Activated CD4-positive, alpha-beta T cell treated with anti-CD3 and anti-CD28 coated beads for 24 hours (primary cell): ENCODE results near the gene BEAN1.
"Not testable (repeated sequence)": the region's sequence is repeated elsewhere in the genome, so short reads cannot be mapped to it uniquely, and the experiment has no call there.

ENCODE experiments used
- DNase-seq, 2 donors: peaks; one replicate each; pipeline ENCODE4 v3.0.0-alpha.2; 2020; ENCODE audit warnings: low read depth in 2 of 2

Gene BEAN1

DNA sequence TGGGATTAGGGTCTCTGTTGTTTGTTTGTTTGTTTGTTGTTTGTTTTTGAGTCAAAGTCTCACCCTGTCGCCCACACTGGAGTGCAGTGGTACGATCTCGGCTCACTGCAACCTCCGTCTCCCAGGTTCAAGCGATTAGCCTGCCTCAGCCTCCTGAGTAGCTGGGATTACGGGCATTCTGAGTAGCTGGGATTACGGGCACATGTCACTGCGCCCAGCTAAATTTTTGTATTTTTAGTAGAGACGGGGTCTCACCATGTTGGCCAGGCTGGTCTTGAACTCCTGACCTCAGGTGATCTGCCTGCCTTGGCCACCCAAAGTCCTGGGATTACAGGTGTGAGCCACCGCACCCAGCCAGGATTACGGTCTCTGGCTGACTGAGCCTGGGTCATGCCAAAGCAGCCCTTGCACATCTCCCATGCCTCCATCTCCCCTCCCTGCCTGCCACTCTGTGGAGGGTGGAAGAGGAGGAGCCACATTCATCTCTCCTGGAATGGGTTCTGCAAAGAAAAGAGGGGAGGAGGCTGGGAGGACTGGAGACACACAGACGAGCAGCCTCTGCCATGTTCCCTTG is 59.2 kb downstream of the BEAN1 start:
- DNase-seq: no peak

GRCh38 chr16:66486773-66487579 is 59.9 kb downstream of the BEAN1 start:
- DNase-seq: no peak

- no peak for DNase-seq
Observed at GRCh38 chr16:66487580-66488275, 60.6 kb downstream of the BEAN1 start.

- no peak for DNase-seq
Observed at GRCh38 chr16:66488505-66488904, 61.4 kb downstream of the BEAN1 start.

- no peak for DNase-seq
Observed at GRCh38 chr16:66489385-66489784, 62.3 kb downstream of the BEAN1 start.

DNA sequence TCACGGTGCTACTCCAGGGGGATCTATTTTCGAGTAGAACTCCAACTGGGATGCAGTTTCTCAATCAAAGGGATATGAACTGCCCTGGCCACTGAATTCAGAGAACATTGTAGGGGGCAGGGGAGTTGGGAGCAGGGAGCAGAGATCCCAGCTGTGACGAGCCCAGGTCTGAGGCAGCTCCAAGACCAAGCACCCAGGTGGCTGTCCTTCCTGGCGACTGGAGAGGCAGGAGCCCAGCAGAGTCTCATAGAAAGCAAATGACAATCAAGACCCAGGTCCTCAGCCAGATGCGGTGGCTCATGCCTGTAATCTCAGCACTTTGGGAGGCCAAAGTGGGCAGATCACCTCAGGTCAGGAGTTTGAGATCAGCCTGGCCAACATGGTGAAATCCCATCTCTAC is 62.7 kb downstream of the BEAN1 start:
- no peak for DNase-seq

DNA sequence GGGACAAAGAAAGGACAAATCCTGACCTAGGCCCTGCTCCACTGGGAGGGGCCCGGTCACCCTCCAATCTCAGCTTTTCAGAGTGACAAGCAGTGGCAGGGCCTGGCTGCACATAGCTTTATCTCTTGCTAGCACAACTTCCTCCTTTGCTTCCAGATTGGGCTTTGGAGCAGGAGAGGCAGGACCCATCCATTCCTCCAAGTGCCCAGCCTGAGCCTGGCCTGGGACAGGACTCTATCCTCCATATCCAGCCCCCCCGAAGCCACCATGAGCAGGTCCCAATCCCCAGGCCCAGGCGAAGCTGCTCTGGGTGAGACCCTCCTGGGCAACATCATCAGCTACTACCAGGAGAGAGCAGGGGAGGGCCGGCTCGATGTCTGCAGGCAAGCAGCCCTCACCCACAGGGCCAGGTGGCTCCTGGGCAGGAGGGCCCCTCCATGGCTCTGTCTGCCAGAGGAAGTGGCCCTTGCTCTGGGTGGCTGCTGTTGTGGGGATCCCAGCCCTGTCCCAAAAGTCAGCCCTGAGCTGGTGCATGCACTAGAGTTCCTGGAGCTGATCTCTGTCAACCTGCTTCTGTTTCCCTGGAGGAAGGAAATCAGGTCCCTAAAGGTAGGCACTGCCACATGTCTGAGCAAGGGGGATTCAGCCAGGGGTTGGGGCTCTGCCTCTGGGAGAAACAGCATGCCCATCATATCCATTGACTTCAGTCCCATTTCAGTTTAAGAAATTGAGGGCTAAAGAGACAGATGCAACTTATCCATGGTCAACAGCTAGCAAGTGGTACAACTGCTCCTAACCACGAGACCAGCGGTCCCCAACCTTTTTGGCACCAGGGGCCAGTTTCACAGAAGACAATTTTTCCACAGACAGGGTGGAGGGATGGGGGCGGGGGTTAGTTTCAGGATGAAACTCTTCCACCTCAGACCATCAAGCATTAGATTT is 64.0 kb downstream of the BEAN1 start:
- DNase-seq: no peak

GRCh38 chr16:66491716-66492064 is 64.6 kb downstream of the BEAN1 start:
- no peak for DNase-seq

DNA sequence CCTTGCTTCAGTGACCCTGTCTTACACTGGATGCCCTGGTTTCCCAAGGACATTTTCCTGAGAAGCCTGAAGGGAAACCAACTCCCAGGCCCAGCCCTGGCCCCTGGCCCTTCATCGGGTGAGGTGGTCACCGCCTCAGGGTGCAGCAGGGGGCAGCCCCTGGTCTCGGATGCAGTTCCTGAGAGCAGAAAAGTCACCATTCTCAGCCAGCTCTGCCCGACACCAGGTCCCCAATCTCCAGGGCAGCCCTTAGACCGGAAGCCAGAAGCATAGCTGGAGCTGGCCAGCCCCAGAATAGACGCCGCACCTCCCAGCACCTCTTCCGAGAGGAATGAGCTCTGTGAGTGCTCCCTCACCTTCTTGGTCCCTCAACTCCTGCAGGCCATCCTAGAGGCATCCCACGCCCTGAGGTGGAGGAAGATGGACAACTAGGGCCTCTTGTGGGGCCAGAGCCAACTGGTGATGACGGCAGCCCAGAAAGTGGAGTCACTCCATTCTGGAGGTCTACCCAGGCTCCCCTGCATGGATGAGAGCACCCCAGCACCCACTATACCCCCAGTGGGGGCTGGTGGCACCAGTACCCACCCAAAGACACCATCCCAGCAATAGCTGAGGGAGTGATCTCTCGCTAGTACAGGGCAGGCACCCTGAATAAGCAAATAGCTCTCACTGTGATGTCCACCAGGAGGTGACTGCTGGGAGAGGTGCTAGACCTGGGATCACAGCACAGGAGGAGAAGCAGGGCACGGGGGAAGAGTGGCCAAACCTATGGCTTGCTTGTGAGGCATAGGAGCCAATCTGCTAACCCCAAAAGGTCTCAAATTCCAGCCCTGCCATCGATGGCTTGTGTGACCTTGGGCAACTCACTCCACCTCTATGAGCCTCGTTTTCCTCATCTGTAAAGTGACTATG is 66.7 kb downstream of the BEAN1 start:
- DNase-seq: no peak

GRCh38 chr16:66494916-66495315 is 67.8 kb downstream of the BEAN1 start:
- no peak for DNase-seq

GRCh38 chr16:66495440-66495839 is 68.3 kb downstream of the BEAN1 start:
- DNase-seq: no peak

DNA sequence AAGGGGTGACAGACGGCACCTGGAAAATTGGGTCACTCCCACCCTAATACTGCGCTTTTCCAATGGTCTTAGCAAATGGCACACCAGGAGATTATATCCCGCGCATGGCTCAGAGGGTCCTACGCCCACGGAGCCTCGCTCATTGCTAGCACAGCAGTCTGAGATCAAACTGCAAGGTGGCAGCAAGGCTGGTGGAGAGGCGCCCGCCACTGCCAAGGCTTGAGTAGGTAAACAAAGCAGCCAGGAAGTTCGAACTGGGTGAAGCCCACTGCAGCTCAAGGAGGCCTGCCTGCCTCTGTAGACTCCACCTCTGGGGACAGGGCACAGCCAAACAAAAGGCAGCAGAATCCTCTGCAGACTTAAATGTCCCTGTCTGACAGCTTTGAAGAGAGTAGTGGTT is 69.1 kb downstream of the BEAN1 start:
- not testable (repeated sequence) for DNase-seq

DNA sequence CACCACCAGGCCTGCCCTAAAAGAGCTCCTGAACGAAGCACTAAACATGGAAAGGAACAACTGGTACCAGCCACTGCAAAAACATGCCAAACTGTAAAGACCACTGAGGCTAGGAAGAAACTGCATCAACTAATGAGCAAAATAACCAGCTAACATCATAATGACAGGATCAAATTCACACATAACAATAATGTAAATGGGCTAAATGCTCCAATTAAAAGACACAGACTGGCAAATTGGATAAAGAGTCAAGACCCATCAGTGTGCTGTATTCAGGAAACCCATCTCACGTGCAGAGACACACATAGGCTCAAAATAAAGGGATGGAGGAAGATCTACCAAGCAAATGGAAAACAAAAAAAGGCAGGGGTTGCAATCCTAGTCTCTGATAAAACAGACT is 70.8 kb downstream of the BEAN1 start:
- DNase-seq: not testable (repeated sequence)

- not testable (repeated sequence) for DNase-seq
Observed at GRCh38 chr16:66501563-66501962, 74.5 kb downstream of the BEAN1 start.

GRCh38 chr16:66502020-66502913 is 75.2 kb downstream of the BEAN1 start:
- no peak for DNase-seq

- no peak for DNase-seq
Observed at GRCh38 chr16:66503030-66503429, 75.9 kb downstream of the BEAN1 start.

- no peak for DNase-seq
Observed at GRCh38 chr16:66503612-66504011, 76.5 kb downstream of the BEAN1 start.

- no peak for DNase-seq
Observed at GRCh38 chr16:66507731-66508239, 80.7 kb downstream of the BEAN1 start.

DNA sequence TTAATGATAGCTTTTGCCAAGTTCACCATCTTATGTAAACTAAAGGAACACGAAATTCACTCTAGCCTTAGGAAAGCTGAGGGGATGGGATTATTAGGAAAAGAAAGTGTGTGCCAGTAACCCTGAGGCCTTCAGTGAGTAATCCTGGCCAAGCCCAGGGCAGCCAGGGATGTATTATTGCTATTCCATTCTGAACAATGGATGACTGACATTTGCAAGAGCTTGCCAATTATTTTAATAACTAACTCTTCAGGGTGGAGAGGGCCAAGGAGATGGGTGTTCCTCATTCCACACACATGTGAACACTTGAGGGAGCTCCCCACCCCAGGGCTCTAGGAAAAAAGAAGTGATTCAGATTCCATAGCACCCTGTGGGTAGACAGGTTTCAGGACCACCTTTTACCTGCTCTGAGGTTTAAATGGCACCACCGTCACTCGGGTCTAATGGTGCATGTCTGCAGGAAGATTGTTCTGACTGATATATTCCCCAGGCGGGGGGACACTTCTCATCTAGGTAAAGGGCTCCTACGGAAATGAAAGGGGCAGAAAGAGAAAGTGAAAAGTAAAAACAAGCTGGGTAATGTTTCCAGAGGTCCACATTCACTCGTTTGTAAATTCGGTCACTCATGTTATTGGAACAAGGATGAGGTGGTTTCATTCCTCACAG is 81.3 kb downstream of the BEAN1 start:
- DNase-seq: no peak
